Activated T-cell treated with anti-CD3 and anti-CD28 coated beads, Interleukin-2, amount 50 U/mL, for 24 hours (primary cell): ENCODE data around the gene TNS4.
A peak's percentile ranks its signal among the peaks of the same experiment; 100 is the strongest.

ENCODE experiments used
- DNase-seq: peaks from one replicate; pipeline ENCODE4 v3.0.0-alpha.2; 2020
- H3K27ac Mint-ChIP-seq: 2 replicates; pipeline ENCODE4 v1.8.0; 2020; ENCODE audit warnings: mild to moderate bottlenecking, mixed read lengths
- H3K27me3 Mint-ChIP-seq: 2 replicates; pipeline ENCODE4 v1.8.0; 2020; ENCODE audit warnings: mixed read lengths
- H3K36me3 Mint-ChIP-seq: 2 replicates; pipeline ENCODE4 v1.8.0; 2020; ENCODE audit warnings: low read depth, mixed read lengths
- H3K4me1 Mint-ChIP-seq: 2 replicates; pipeline ENCODE4 v1.8.0; 2020; ENCODE audit warnings: low read depth, mixed read lengths
- H3K4me3 Mint-ChIP-seq: 2 replicates; pipeline ENCODE4 v1.8.0; 2020; ENCODE audit warnings: mild to moderate bottlenecking, moderate library complexity, mixed read lengths
- H3K9me3 Mint-ChIP-seq: 2 replicates; pipeline ENCODE4 v1.8.0; 2020; ENCODE audit warnings: mixed read lengths

Gene TNS4

GRCh38 chr17:40496634-40497420, 4.6 kb downstream of the TNS4 start:
- H3K27me3 Mint-ChIP-seq: peaks cover 3% of the 10 kb centered on the region
- no peak for DNase-seq
- H3K4me1 Mint-ChIP-seq: peaks cover 6% of the 10 kb centered on the region
- H3K36me3 Mint-ChIP-seq: no peaks in the 10 kb centered on the region
- no peaks in the 10 kb centered on the region for H3K9me3 Mint-ChIP-seq
- H3K4me3 Mint-ChIP-seq: no peak overlapping the region
- no peak overlapping the region for H3K27ac Mint-ChIP-seq

- DNase-seq: no peak
- Mint-ChIP-seq H3K9me3 (no peaks in the 10 kb centered on the region), H3K27ac (no peak overlapping the region), H3K36me3 (no peaks in the 10 kb centered on the region), H3K4me1 (peaks cover 11% of the 10 kb centered on the region), H3K27me3 (peaks cover 3% of the 10 kb centered on the region), H3K4me3 (no peak overlapping the region)
Observed at GRCh38 chr17:40496170-40496569, 5.3 kb downstream of the TNS4 start.

GRCh38 chr17:40495140-40495539, 6.3 kb downstream of the TNS4 start:
- no peaks in the 10 kb centered on the region for H3K9me3 Mint-ChIP-seq
- peaks cover 3% of the 10 kb centered on the region for H3K27me3 Mint-ChIP-seq
- no peak for DNase-seq
- peaks cover 22% of the 10 kb centered on the region for H3K4me1 Mint-ChIP-seq
- no peak overlapping the region for H3K27ac Mint-ChIP-seq
- no peaks in the 10 kb centered on the region for H3K36me3 Mint-ChIP-seq
- no peak overlapping the region for H3K4me3 Mint-ChIP-seq

GRCh38 chr17:40493697-40494096, 7.7 kb downstream of the TNS4 start:
- no peak overlapping the region for H3K27ac Mint-ChIP-seq
- H3K27me3 Mint-ChIP-seq: no peaks in the 10 kb centered on the region
- no peak for DNase-seq
- H3K4me3 Mint-ChIP-seq: no peak overlapping the region
- H3K36me3 Mint-ChIP-seq: no peaks in the 10 kb centered on the region
- H3K4me1 Mint-ChIP-seq: peaks cover 35% of the 10 kb centered on the region
- no peaks in the 10 kb centered on the region for H3K9me3 Mint-ChIP-seq

DNA sequence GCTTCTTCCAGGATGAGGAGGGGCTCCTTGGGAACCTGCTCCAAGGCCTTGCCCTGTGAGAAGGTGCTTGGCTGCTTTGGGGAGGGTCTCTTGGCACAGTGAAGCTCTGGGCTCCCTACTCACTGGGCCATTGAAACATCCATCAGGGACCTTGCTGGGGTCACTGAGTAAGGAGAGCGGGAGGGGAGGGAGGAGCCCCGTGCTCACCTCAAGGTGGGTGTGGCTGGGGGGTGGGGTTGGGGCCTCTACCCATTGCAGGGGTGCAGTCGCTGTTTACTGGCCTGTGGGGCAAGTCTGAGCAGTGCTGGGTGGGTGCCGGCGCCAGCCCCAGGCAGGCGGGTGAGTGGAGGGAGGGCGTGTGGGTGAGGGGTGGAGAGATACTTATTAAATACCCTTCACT, 9.9 kb downstream of the TNS4 start:
- Mint-ChIP-seq H3K4me1 (peaks cover 47% of the 10 kb centered on the region), H3K9me3 (no peaks in the 10 kb centered on the region), H3K36me3 (no peaks in the 10 kb centered on the region), H3K27me3 (no peaks in the 10 kb centered on the region), H3K27ac (no peak overlapping the region), H3K4me3 (no peak overlapping the region)
- no peak for DNase-seq

- Mint-ChIP-seq H3K4me1 (peaks cover 52% of the 10 kb centered on the region), H3K4me3 (no peak overlapping the region), H3K27me3 (no peaks in the 10 kb centered on the region)
Observed at GRCh38 chr17:40490982-40491381, 10.4 kb downstream of the TNS4 start.

DNA sequence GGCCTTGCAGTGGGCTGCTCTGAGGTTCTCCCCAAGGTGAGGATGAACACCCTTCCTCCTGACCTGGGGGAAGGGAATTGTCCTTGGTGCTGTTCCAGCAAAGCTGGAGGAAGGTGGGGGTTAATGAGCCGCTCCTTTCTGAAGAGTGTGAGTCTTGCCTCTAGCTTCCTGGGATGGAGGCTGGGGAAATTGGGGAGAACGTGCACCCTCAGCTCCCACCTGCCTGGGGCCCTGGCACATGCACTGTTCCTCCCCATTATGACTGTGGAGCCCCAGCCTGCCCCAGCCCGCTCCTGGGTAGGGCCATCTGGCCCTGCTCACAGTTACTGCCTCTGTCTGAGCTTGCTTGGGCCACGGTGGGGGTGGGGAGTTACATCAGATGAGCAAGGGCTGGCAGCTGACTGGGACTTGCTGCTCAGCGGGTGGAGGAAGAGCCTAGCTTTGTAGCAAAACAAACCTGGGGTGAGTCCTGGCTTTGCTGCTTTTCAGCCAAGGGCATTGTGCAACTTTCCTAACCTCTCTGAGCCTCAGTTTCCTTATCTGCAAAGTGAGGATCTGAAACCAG, 11.1 kb downstream of the TNS4 start:
- H3K4me3 Mint-ChIP-seq: no peak overlapping the region
- H3K27me3 Mint-ChIP-seq: no peaks in the 10 kb centered on the region
- H3K9me3 Mint-ChIP-seq: no peaks in the 10 kb centered on the region
- no peak overlapping the region for H3K27ac Mint-ChIP-seq
- H3K4me1 Mint-ChIP-seq: peaks cover 58% of the 10 kb centered on the region
- no peak for DNase-seq
- no peaks in the 10 kb centered on the region for H3K36me3 Mint-ChIP-seq

More at GRCh38 chr17:40490982-40491381, 10.4 kb downstream of the TNS4 start:
- peak overlapping the region; percentile 8 for H3K27ac Mint-ChIP-seq
- DNase-seq: no peak
- no peaks in the 10 kb centered on the region for H3K36me3 Mint-ChIP-seq
- no peaks in the 10 kb centered on the region for H3K9me3 Mint-ChIP-seq

DNA sequence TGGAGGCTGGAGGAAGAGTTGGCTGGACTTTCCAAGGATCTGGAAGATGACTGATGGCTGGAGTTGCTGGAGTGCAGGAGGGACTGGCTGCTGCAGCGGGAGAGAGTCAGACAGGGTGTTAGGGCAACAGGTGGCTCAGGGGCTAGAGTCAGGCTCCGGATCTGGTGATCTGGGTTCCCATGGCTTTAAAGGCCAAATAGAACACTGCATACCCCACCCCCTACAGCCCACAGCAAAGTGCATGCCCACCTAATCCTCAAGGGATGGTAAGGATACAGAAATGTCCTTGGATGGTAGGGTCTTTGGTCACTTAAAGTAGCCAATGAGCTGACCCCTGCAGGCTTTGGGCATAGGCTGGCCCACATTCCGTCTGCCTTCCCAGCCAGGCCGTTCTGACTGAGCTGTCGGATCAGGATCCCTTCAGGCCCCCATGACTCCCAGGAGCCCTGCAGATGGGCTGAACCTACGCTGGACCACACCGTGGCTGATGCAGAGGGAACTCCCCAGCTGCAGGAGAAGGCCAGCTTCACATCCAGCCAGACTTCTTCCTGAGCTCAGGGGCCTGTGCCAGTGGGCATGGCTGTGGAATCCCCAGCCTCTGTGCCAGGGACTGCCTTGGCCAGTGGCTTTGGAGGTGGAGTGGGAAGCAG, 13.9 kb downstream of the TNS4 start:
- no peaks in the 10 kb centered on the region for H3K27me3 Mint-ChIP-seq
- H3K4me1 Mint-ChIP-seq: peaks cover 75% of the 10 kb centered on the region
- H3K36me3 Mint-ChIP-seq: no peaks in the 10 kb centered on the region
- no peak for DNase-seq
- H3K27ac Mint-ChIP-seq: no peak overlapping the region
- H3K9me3 Mint-ChIP-seq: no peaks in the 10 kb centered on the region
- no peak overlapping the region for H3K4me3 Mint-ChIP-seq

- H3K27ac Mint-ChIP-seq: no peak overlapping the region
- no peaks in the 10 kb centered on the region for H3K27me3 Mint-ChIP-seq
- H3K9me3 Mint-ChIP-seq: no peaks in the 10 kb centered on the region
- H3K4me3 Mint-ChIP-seq: no peak overlapping the region
- peaks cover 80% of the 10 kb centered on the region for H3K4me1 Mint-ChIP-seq
- no peaks in the 10 kb centered on the region for H3K36me3 Mint-ChIP-seq
- DNase-seq: no peak
Observed at GRCh38 chr17:40486522-40487370, 14.7 kb downstream of the TNS4 start.

DNA sequence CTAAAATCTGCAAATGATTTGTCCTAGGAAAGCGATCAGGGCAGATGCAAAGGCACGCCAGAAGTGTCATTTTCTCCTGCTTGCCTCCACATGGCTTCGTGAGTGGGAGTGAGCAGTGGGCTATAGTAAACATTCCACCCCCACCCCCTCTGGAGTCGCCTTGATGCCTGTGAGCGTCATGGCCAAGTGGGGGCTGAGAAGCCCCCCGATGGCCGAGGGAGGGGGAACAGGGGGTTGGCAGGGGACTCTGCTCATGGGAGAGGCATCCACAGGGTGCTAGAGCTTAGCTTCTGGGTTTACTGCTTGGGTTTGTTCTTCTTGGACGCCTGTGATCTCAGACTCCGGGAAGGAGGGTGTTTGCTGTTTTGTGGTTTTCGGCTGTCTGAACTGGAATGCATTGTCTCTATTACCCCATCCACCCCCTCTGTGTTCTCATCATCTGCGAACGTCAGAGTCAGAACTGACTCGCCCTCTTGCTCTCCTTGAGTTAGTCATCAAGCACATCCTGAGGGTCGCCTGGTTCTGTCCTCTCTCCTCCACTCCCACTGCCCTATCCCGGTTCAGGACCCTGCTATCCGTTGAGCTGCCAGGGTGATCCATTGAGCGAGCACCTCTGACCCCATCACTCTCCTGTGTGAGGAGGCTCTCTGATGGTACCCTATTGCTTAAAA, 15.4 kb downstream of the TNS4 start:
- no peaks in the 10 kb centered on the region for H3K27me3 Mint-ChIP-seq
- H3K4me1 Mint-ChIP-seq: peaks cover 81% of the 10 kb centered on the region
- no peak for DNase-seq
- H3K36me3 Mint-ChIP-seq: no peaks in the 10 kb centered on the region
- no peaks in the 10 kb centered on the region for H3K9me3 Mint-ChIP-seq
- peak overlapping the region; percentile 64 for H3K27ac Mint-ChIP-seq
- no peak overlapping the region for H3K4me3 Mint-ChIP-seq

DNA sequence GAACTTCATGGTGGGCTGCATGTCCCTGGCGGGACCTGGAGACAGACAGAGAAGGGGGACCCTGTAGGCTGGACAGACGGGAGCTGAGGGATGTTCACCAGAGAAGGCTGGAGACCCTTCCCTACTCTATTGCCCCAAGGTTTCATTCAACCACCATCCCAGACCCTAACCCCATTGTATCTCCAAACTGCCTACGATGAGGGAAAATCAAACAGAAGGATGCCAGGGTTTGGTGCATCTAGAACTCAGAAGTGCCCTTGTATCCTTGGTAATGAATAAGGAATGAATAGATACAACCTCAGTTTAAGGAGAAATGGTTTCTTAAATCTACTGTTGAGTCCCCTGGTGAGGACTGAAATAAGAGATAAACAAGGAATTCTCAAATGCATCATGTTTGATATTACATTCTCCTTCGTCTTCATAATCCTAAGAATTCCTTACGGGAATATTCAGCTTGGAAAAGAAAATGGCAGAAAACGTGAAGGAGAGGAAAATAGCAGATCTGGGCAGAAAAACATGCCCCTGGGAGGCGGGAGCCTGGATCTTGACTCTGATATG, 16.4 kb downstream of the TNS4 start:
- no peak for DNase-seq
- H3K4me3 Mint-ChIP-seq: no peak overlapping the region
- H3K9me3 Mint-ChIP-seq: no peaks in the 10 kb centered on the region
- no peaks in the 10 kb centered on the region for H3K27me3 Mint-ChIP-seq
- H3K36me3 Mint-ChIP-seq: no peaks in the 10 kb centered on the region
- H3K27ac Mint-ChIP-seq: no peak overlapping the region
- H3K4me1 Mint-ChIP-seq: peaks cover 81% of the 10 kb centered on the region

DNA sequence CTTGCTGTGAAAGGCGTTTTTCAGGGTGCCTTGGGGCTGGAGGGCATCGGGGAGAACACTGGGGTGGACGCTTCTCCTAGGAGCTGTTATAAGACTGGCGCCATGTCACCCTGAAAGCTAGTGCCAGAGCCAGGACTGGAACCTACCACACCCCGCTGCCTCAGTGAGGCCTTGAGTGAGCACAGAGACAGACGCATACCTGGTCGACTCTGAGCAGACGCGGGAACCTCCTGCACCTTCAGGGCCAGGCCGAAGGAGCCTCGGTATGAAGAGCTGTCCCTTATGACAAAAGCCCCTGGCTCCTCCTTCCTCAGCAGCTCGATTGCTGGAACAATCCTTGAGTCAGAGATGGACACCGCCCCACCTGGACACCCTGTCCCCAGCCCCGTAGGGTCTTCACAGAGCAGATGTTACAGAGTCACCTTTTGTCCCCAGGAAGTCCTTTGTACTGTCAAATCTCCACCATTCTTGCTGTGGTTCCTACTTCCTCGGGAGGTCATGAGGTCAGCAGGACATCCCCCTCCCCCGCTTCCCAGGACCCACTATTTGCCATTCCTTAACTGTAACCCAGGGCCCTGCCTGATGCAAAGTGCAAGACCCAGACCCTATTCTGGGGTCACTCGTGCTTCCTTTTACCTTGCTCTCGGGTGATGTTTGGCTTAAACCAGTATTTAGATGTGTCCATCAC, 17.0 kb downstream of the TNS4 start:
- no peaks in the 10 kb centered on the region for H3K9me3 Mint-ChIP-seq
- no peak for DNase-seq
- no peak overlapping the region for H3K4me3 Mint-ChIP-seq
- peaks cover 82% of the 10 kb centered on the region for H3K4me1 Mint-ChIP-seq
- no peak overlapping the region for H3K27ac Mint-ChIP-seq
- H3K36me3 Mint-ChIP-seq: no peaks in the 10 kb centered on the region
- no peaks in the 10 kb centered on the region for H3K27me3 Mint-ChIP-seq

DNA sequence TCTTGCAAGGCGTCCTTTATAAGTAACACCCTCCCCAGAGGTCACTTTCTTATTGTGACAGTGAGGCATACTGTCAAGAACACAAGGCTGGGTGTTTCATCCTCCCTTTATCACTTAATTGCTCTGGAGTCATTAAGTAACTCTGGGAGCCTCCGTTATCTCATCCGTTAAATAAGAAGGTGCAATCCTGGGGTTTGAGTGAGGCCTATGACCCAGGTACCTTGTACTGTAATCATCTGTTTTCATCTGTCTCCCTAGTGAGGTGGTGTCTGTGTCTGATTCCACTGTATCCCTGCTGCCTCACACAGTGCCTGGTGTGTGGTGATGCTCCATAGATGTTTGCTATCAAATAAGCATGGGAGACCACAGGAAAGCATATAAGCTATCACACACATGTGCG, 17.7 kb downstream of the TNS4 start:
- H3K4me3 Mint-ChIP-seq: no peak overlapping the region
- H3K9me3 Mint-ChIP-seq: no peaks in the 10 kb centered on the region
- H3K36me3 Mint-ChIP-seq: no peaks in the 10 kb centered on the region
- no peaks in the 10 kb centered on the region for H3K27me3 Mint-ChIP-seq
- no peak for DNase-seq
- H3K4me1 Mint-ChIP-seq: peaks cover 80% of the 10 kb centered on the region
- H3K27ac Mint-ChIP-seq: no peak overlapping the region
